PC-3 (cell line): ENCODE measurements around the gene CADM3. TPM values are rescaled to one million over a fixed set of nuclear protein-coding genes. Genes with fewer than 3 reads are reported as not detected.

ENCODE experiments used
- ATAC-seq: fragments of 200-7000 bp; cut with Tn5 transposase; 2 replicates; pipeline ENCODE4 v1.9.1; 2020; ENCODE audit warnings: mild to moderate bottlenecking, moderate library complexity
- BruUV-seq: library from RNA; stranded (reverse); fragments of 400-500 nt; replicated peaks from 2 replicates; lab custom pipeline; 2021; lab: Mats Ljungman, UMichigan
- CTCF ChIA-PET: fragments of 300-600 bp; sonication (Branson Sonifier 250); formaldehyde crosslinking; loops from one replicate; lab custom pipeline; 2022; ENCODE audit warnings: antibody characterized with exemption; lab: Charles Lee
- POLR2A ChIA-PET: fragments of 300-600 bp; sonication (Branson Sonifier 250); formaldehyde crosslinking; loops from one replicate; lab custom pipeline; 2022; ENCODE audit warnings: antibody characterized with exemption; ENCODE audit not compliant: unreplicated experiment; lab: Charles Lee
- DNase-seq: peaks from one replicate; pipeline ENCODE4 v3.0.0-alpha.2; 2015
- H2AFZ ChIP-seq: fragments of 300-600 bp; sonication (generic); 2 replicates; pipeline ENCODE4 v1.6.0; 2016; ENCODE audit warnings: antibody characterized with exemption, low read length
- H3F3A ChIP-seq: fragments of 300-600 bp; sonication (generic); one replicate; pipeline ENCODE4 v1.6.0; 2017; ENCODE audit warnings: antibody characterized with exemption, low read length, control low read depth, mild to moderate bottlenecking; ENCODE audit not compliant: unreplicated experiment
- H3K27ac ChIP-seq: fragments of 300-600 bp; sonication (generic); 2 replicates; pipeline ENCODE4 v1.5.1; 2016; ENCODE audit warnings: mild to moderate bottlenecking, low read length
- H3K27me3 ChIP-seq: fragments of 300-600 bp; sonication (generic); 2 replicates; pipeline ENCODE4 v1.6.1; 2016; ENCODE audit warnings: low read length, mixed read lengths
- H3K36me3 ChIP-seq: fragments of 300-600 bp; sonication (generic); 2 replicates; pipeline ENCODE4 v1.6.1; 2016; ENCODE audit warnings: low read depth, mixed run types, low read length, mixed read lengths
- H3K4me1 ChIP-seq: fragments of 300-600 bp; sonication (generic); 2 replicates; pipeline ENCODE4 v1.5.1; 2016; ENCODE audit warnings: low read length; ENCODE audit not compliant: insufficient read depth
- H3K4me2 ChIP-seq: fragments of 300-600 bp; sonication (generic); 2 replicates; pipeline ENCODE4 v1.6.0; 2016; ENCODE audit warnings: low read length
- H3K4me3 ChIP-seq: fragments of 300-600 bp; sonication (generic); 2 replicates; pipeline ENCODE4 v1.5.1; 2016; ENCODE audit warnings: mild to moderate bottlenecking, low read length, mixed read lengths
- H3K79me2 ChIP-seq: fragments of 300-600 bp; sonication (generic); 2 replicates; pipeline ENCODE4 v1.6.1; 2017; ENCODE audit warnings: low read length, mixed read lengths
- H3K9ac ChIP-seq: fragments of 300-600 bp; sonication (generic); 2 replicates; pipeline ENCODE4 v1.6.0; 2016; ENCODE audit warnings: mild to moderate bottlenecking, low read length
- H3K9me2 ChIP-seq: fragments of 300-600 bp; sonication (generic); replicated peaks from 2 replicates; pipeline ENCODE4 v1.6.1; 2016; ENCODE audit warnings: mixed run types, low read length, mixed read lengths
- H3K9me3 ChIP-seq: fragments of 300-600 bp; sonication (generic); 2 replicates; pipeline ENCODE4 v1.6.1; 2016; ENCODE audit warnings: low read length, mixed read lengths
- H4K20me1 ChIP-seq: fragments of 300-600 bp; sonication (generic); 2 replicates; pipeline ENCODE4 v1.6.1; 2016; ENCODE audit warnings: low read length, mixed read lengths
- EZH2 ChIP-seq: fragments of 300-600 bp; sonication (generic); IDR thresholded peaks from one replicate; pipeline ENCODE4 v1.6.1; 2017; ENCODE audit warnings: antibody characterized with exemption, mild to moderate bottlenecking, low read length; ENCODE audit not compliant: unreplicated experiment
- EZH2phosphoT487 ChIP-seq: fragments of 300-600 bp; sonication (generic); IDR thresholded peaks from 2 replicates; pipeline ENCODE4 v1.6.1; 2018; ENCODE audit warnings: mild to moderate bottlenecking, antibody characterized with exemption, low read length, borderline replicate concordance
- intact Hi-C: fragments of 100-400 bp; cut with micrococcal nuclease; formaldehyde crosslinking; loops from 2 replicates; pipeline ENCODE4 v1.9.0; 2023
- total RNA-seq: library from RNA; depleted of rRNA; stranded (reverse); fragments of >200 nt; gene quantifications from 2 replicates; pipeline ENCODE4 v1.2.3, GENCODE V29; 2014
- TF ChIP-seq, protein P1 (sequence below): fragments of 300-600 bp; sonication (generic); conservative IDR thresholded peaks from 2 replicates; pipeline ENCODE4 v1.5.1; 2017; ENCODE audit warnings: antibody characterized with exemption, low read depth, mild to moderate bottlenecking, low read length

The CADM3 gene
- total RNA-seq, 1 experiment from 2014 or later, result not detected

DNA sequence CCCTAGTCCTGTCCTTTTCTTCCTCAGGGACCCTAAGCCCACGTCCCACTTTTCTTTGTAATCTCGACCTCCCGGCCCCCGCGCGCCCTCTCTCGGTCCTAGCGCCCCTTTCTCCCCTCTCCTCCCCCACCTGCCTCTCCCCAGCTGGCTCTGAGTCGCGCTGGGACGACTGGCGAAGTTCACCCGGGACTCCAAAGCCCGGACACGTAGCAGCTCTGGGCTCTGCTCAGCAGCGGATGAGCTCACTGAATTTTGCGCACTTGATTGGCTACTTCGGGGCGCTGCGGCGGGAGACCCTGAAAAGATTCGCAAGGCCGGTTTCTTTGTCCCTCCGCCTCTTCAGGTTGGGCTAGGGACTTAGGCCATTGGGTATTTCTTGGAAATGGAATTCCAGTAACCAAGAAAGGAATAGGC, 17.0 kb downstream of the CADM3 start:
- no peak overlapping the region for H2AFZ ChIP-seq
- H3K4me1 ChIP-seq, result no peaks in the 10 kb centered on the region
- ChIA-PET CTCF (interaction anchor here (0.7 kb wide), 1 partner anchor 665 kb away, joined by 3 read pairs; no protein-coding TSS in a partner anchor), POLR2A (no interaction called here)
- TF ChIP-seq EZH2phosphoT487, result no peak
- TF ChIP-seq, protein P1, sequence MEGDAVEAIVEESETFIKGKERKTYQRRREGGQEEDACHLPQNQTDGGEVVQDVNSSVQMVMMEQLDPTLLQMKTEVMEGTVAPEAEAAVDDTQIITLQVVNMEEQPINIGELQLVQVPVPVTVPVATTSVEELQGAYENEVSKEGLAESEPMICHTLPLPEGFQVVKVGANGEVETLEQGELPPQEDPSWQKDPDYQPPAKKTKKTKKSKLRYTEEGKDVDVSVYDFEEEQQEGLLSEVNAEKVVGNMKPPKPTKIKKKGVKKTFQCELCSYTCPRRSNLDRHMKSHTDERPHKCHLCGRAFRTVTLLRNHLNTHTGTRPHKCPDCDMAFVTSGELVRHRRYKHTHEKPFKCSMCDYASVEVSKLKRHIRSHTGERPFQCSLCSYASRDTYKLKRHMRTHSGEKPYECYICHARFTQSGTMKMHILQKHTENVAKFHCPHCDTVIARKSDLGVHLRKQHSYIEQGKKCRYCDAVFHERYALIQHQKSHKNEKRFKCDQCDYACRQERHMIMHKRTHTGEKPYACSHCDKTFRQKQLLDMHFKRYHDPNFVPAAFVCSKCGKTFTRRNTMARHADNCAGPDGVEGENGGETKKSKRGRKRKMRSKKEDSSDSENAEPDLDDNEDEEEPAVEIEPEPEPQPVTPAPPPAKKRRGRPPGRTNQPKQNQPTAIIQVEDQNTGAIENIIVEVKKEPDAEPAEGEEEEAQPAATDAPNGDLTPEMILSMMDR, result no peak
- TF ChIP-seq EZH2, result no peak
- DNase-seq (peak; percentile 15), ATAC-seq (peak; percentile 60; the same call in 1 of the 2 replicates)
- no peak overlapping the region for H3K9ac ChIP-seq
- H3K27me3 ChIP-seq, result peaks cover 84% of the 10 kb centered on the region
- intact Hi-C loops, result no loop called here
- no peaks in the 10 kb centered on the region for H3K36me3 ChIP-seq
- no TSS peak for BruUV-seq
- H3K27ac ChIP-seq, result no peak overlapping the region
- H3K79me2 ChIP-seq, result no peaks in the 10 kb centered on the region
- H3K4me3 ChIP-seq, result no peak overlapping the region
- H4K20me1 ChIP-seq, result no peaks in the 10 kb centered on the region
- H3K9me3 ChIP-seq, result no peaks in the 10 kb centered on the region
- H3K4me2 ChIP-seq, result no peak overlapping the region
- H3F3A ChIP-seq, result no peaks in the 10 kb centered on the region
- H3K9me2 ChIP-seq, result no peaks in the 10 kb centered on the region

DNA sequence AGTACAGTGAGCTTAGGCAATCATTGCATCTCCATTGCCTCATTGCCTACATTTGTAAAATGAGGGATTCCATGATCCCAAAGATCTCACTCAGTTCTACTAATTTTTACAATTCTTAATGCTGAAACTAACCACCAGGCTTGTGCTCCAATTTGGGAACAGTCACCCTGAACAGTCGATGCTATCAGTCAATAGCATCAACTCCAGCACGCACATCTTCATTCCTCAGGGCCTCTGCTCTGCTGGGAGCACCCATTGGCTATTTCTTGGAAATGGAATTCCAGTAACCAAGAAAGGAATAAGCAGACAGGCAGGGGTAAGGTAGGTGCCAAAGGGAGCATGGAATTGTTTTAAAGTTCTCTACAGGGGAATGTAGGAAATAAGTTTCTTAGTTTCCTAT, 19.0 kb downstream of the CADM3 start:
- DNase-seq, result no peak

DNA sequence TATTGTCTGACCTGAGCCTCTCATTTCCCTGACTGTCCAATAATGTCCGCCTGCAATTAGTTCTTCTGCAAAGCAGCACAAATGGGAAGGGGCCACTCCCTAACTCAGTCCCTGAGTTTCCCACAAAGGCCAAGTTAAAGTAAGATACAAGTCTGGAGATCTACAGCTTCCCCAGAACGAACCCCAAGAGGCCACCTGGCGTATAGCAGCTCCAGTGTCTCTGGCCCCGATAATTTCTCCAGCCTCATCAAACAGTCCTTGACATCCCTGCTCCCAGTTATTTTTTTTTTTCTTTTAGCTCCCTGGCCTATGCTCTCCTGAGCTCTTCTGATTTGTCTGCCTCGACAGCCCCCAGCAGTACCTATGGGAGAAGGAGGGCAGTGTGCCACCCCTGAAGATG, 25.1 kb downstream of the CADM3 start:
- ChIA-PET POLR2A (no interaction called here), CTCF (interaction anchor here (0.6 to 1.5 kb wide), 4 partner anchors 15 to 108 kb away, joined by 3 to 5 read pairs (median 4); no protein-coding TSS in a partner anchor)
- no peaks in the 10 kb centered on the region for H3K9me3 ChIP-seq
- TF ChIP-seq, protein P1, result peak; percentile 51; the same call in 1 of the 2 replicates
- no peak for TF ChIP-seq EZH2phosphoT487
- H3F3A ChIP-seq, result no peaks in the 10 kb centered on the region
- H3K9me2 ChIP-seq, result no peaks in the 10 kb centered on the region
- H4K20me1 ChIP-seq, result no peaks in the 10 kb centered on the region
- no peak overlapping the region for H3K4me2 ChIP-seq
- no peaks in the 10 kb centered on the region for H3K4me1 ChIP-seq
- intact Hi-C loops, result loop anchor here (10.0 kb wide), 1 partner anchor 578 kb away; no protein-coding TSS in a partner anchor
- H2AFZ ChIP-seq, result no peak overlapping the region
- H3K27me3 ChIP-seq, result peaks cover 86% of the 10 kb centered on the region
- H3K36me3 ChIP-seq, result no peaks in the 10 kb centered on the region
- H3K27ac ChIP-seq, result no peak overlapping the region
- ATAC-seq (peak; percentile 48; the same call in 1 of the 2 replicates), DNase-seq (peak; percentile 19)
- no peak overlapping the region for H3K4me3 ChIP-seq
- BruUV-seq, result no TSS peak
- no peaks in the 10 kb centered on the region for H3K79me2 ChIP-seq
- no peak overlapping the region for H3K9ac ChIP-seq

More for the DNA sequence above, 19.0 kb downstream of the CADM3 start:
- no peaks in the 10 kb centered on the region for H3K9me3 ChIP-seq
- H3K4me1 ChIP-seq, result no peaks in the 10 kb centered on the region
- H4K20me1 ChIP-seq, result no peaks in the 10 kb centered on the region
- intact Hi-C loops, result loop anchor here (10.0 kb wide), 1 partner anchor 584 kb away; no protein-coding TSS in a partner anchor
- H3F3A ChIP-seq, result no peaks in the 10 kb centered on the region
- H3K79me2 ChIP-seq, result no peaks in the 10 kb centered on the region
- POLR2A ChIA-PET, result no interaction called here
- CTCF ChIA-PET, result no interaction called here
- no peak for ATAC-seq
- no peak overlapping the region for H3K4me2 ChIP-seq
- H3K9ac ChIP-seq, result no peak overlapping the region
- H3K27ac ChIP-seq, result no peak overlapping the region
- H3K27me3 ChIP-seq, result peaks cover 100% of the 10 kb centered on the region
- no peak overlapping the region for H2AFZ ChIP-seq
- H3K4me3 ChIP-seq, result no peak overlapping the region
- no TSS peak for BruUV-seq
- TF ChIP-seq, protein P1, result no peak
- TF ChIP-seq EZH2 (no peak), EZH2phosphoT487 (no peak)
- no peaks in the 10 kb centered on the region for H3K9me2 ChIP-seq
- H3K36me3 ChIP-seq, result no peaks in the 10 kb centered on the region
